IMR-90 (cell line): Measurements from ENCODE around the gene SERPINA9.

Source experiments
- BHLHE40 ChIP-seq: fragments of 150-350 bp; IDR thresholded peaks from 2 replicates; pipeline ENCODE4 v1.6.1; 2016; ENCODE audit warnings: mild to moderate bottlenecking, low read depth, low read length
- CEBPB ChIP-seq: IDR thresholded peaks from 2 replicates; pipeline ENCODE4 v1.6.1; 2012; ENCODE audit warnings: low read depth, low read length, improper control_type of control experiment
- FOS ChIP-seq: fragments of 150-350 bp; IDR thresholded peaks from 2 replicates; pipeline ENCODE4 v1.6.1; 2016; ENCODE audit warnings: low read depth, low read length
- MAFK ChIP-seq: IDR thresholded peaks from 2 replicates; pipeline ENCODE4 v1.6.1; 2012; ENCODE audit warnings: low read depth, low read length, improper control_type of control experiment
- MXI1 ChIP-seq: IDR thresholded peaks from 2 replicates; pipeline ENCODE4 v1.6.1; 2012; ENCODE audit warnings: low read depth, mild to moderate bottlenecking, low read length, moderate library complexity, borderline replicate concordance
- NFE2L2 ChIP-seq: fragments of 150-350 bp; IDR thresholded peaks from 2 replicates; pipeline ENCODE4 v1.6.1; 2016; ENCODE audit warnings: low read depth, mild to moderate bottlenecking, low read length
- POLR2A ChIP-seq: IDR thresholded peaks from 2 replicates; pipeline ENCODE4 v1.6.1; 2012; ENCODE audit warnings: mild to moderate bottlenecking, low read depth, low read length
- RAD21 ChIP-seq: IDR thresholded peaks from 2 replicates; pipeline ENCODE4 v1.6.1; 2012; ENCODE audit warnings: low read length, improper control_type of control experiment
- SMC3 ChIP-seq: fragments of 150-350 bp; IDR thresholded peaks from 2 replicates; pipeline ENCODE4 v1.6.1; 2016; ENCODE audit warnings: low read depth, mild to moderate bottlenecking, antibody characterized with exemption, low read length, moderate library complexity
- TF ChIP-seq, protein P1 (sequence below): conservative IDR thresholded peaks from 2 replicates; pipeline ENCODE4 v1.5.1; 2012; ENCODE audit warnings: mild to moderate bottlenecking, low read depth, low read length, improper control_type of control experiment
- TF ChIP-seq, protein P2 (sequence below): fragments of 150-350 bp; IDR thresholded peaks from 2 replicates; pipeline ENCODE4 v1.6.1; 2017; ENCODE audit warnings: mild to moderate bottlenecking, antibody characterized with exemption, low read length, low read depth

DNA sequence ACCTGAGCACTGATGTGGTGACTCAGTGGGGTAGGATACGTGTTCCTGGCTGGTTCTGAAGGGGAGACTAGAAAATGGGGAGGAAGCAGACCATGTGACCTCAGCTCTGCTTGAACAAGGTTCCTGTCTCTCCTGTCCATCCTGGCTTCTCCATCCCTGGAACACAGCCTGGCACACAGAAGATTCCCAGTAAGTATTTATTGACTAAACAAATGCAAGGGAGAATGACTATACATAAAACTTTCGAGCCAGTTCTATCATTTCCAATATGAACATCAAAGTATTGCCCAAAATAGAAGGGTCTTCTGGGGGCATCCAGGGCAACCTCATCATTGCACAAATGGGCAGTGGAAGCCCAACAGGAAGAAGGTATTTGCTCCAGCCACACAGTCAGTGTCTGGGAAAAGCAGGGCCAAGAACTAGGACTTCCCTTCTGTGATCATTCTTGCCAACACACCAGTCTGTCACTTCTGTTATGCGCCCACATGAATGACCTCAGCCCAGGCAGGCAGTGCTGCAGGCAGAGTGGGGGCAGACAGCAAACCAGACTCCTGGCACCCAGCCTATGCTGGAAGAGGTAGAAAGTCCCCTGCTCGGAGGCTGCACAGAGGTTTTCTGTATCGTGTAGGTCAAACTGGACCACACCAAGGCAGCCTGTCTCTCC, 5.6 kb upstream of the SERPINA9 start:
- TF ChIP-seq POLR2A (no peak), CEBPB (no peak), MXI1 (no peak), NFE2L2 (no peak), MAFK (no peak), RAD21 (no peak), FOS (no peak), BHLHE40 (no peak), SMC3 (no peak)
- TF ChIP-seq, protein P1, sequence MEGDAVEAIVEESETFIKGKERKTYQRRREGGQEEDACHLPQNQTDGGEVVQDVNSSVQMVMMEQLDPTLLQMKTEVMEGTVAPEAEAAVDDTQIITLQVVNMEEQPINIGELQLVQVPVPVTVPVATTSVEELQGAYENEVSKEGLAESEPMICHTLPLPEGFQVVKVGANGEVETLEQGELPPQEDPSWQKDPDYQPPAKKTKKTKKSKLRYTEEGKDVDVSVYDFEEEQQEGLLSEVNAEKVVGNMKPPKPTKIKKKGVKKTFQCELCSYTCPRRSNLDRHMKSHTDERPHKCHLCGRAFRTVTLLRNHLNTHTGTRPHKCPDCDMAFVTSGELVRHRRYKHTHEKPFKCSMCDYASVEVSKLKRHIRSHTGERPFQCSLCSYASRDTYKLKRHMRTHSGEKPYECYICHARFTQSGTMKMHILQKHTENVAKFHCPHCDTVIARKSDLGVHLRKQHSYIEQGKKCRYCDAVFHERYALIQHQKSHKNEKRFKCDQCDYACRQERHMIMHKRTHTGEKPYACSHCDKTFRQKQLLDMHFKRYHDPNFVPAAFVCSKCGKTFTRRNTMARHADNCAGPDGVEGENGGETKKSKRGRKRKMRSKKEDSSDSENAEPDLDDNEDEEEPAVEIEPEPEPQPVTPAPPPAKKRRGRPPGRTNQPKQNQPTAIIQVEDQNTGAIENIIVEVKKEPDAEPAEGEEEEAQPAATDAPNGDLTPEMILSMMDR, result no peak
- TF ChIP-seq, protein P2, sequence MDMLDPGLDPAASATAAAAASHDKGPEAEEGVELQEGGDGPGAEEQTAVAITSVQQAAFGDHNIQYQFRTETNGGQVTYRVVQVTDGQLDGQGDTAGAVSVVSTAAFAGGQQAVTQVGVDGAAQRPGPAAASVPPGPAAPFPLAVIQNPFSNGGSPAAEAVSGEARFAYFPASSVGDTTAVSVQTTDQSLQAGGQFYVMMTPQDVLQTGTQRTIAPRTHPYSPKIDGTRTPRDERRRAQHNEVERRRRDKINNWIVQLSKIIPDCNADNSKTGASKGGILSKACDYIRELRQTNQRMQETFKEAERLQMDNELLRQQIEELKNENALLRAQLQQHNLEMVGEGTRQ, result no peak
